ENCODE data around the gene DMRTA1.

DNA sequence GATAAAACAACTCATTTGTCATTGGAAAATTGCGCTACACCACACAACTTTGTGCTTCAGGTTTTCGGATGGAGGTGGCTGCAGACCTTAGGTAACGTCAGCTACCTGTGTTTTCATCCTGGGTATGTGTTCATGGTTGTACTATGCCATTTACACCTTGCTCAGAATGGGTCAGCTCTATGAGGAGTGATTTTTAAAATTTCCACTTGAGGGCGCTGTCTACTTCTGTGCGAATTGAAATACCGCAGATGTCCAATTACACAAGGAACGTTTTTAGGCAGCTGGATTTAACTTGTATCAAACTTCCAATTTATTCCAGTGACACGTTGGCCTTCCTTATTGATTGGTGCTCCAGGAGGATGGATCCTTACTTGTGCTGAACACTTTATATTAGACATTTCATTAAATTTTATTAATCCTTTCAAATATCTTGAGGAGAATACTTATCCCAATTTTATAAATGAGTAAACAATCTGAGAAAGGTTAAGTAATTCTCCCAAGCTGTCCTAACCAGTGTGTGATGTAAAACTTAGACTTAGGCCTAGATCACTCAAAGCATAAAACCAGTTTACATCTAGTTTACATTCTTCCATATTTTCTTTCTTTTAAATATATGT is 23.4 kb downstream of the DMRTA1 start:
- TF ChIP-seq POLR2AphosphoS5 (IDR thresholded peaks at IDR 0.05; ENCODE audit: low read depth), result no peak
- TF ChIP-seq, protein P1, sequence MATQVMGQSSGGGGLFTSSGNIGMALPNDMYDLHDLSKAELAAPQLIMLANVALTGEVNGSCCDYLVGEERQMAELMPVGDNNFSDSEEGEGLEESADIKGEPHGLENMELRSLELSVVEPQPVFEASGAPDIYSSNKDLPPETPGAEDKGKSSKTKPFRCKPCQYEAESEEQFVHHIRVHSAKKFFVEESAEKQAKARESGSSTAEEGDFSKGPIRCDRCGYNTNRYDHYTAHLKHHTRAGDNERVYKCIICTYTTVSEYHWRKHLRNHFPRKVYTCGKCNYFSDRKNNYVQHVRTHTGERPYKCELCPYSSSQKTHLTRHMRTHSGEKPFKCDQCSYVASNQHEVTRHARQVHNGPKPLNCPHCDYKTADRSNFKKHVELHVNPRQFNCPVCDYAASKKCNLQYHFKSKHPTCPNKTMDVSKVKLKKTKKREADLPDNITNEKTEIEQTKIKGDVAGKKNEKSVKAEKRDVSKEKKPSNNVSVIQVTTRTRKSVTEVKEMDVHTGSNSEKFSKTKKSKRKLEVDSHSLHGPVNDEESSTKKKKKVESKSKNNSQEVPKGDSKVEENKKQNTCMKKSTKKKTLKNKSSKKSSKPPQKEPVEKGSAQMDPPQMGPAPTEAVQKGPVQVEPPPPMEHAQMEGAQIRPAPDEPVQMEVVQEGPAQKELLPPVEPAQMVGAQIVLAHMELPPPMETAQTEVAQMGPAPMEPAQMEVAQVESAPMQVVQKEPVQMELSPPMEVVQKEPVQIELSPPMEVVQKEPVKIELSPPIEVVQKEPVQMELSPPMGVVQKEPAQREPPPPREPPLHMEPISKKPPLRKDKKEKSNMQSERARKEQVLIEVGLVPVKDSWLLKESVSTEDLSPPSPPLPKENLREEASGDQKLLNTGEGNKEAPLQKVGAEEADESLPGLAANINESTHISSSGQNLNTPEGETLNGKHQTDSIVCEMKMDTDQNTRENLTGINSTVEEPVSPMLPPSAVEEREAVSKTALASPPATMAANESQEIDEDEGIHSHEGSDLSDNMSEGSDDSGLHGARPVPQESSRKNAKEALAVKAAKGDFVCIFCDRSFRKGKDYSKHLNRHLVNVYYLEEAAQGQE (IDR thresholded peaks at IDR 0.05; ENCODE audit: insufficient replicate concordance, low read depth), result no peak

All from HL-60 (cell line).